Gastroesophageal sphincter (tissue), 4 donors: Measurements from ENCODE around the gene COX18. TPM values are rescaled to one million over a fixed set of nuclear protein-coding genes. Genes with fewer than 3 reads are reported as not detected.
A peak's percentile ranks its signal among the peaks of the same experiment; 100 is the strongest.

Source experiments
- ATAC-seq: fragments of 150-250 bp; one replicate; pipeline ENCODE4 v1.9.1; 2016; ENCODE audit warnings: mild to moderate bottlenecking, moderate library complexity
- H3K27ac ChIP-seq, 4 donors: fragments of 200-600 bp; sonication (generic) in 3 of 4; 1 replicate in 3 of 4; 2 replicates in 1 of 4; pipeline ENCODE4 v1.5.1; 2016 to 2019
- H3K27me3 ChIP-seq: fragments of 200-600 bp; sonication (generic); one replicate; pipeline ENCODE4 v1.5.1; 2019
- H3K36me3 ChIP-seq, 2 donors: fragments of 200-600 bp; sonication (generic); one replicate each; pipeline ENCODE4 v1.5.1; 2019; ENCODE audit warnings: control low read depth in 1 of 2
- H3K4me1 ChIP-seq, 3 donors: fragments of 200-600 bp; sonication (generic); 1 replicate in 2 of 3; 2 replicates in 1 of 3; pipeline ENCODE4 v1.5.1; 2016 to 2019; ENCODE audit warnings: control low read depth in 2 of 3
- H3K4me3 ChIP-seq, 2 donors: fragments of 200-600 bp; sonication (generic); one replicate each; pipeline ENCODE4 v1.5.1; 2019; ENCODE audit warnings: mild to moderate bottlenecking in 1 of 2, moderate library complexity in 1 of 2
- H3K9me3 ChIP-seq, 3 donors: fragments of 200-600 bp; sonication (generic); one replicate each; pipeline ENCODE4 v1.5.1; 2017 to 2019; ENCODE audit warnings: control low read depth in 2 of 3
- EP300 ChIP-seq: sonication (generic); formaldehyde crosslinking; IDR thresholded peaks from one replicate; pipeline ENCODE4 v1.6.1; 2017; ENCODE audit warnings: antibody characterized with exemption, mild to moderate bottlenecking
- POLR2A ChIP-seq, 2 donors: fragments of 450-650 bp; IDR thresholded peaks; one replicate each; pipeline ENCODE4 v1.6.1; 2017; ENCODE audit warnings: antibody characterized with exemption in 2 of 2, mild to moderate bottlenecking in 2 of 2, moderate library complexity in 1 of 2
- POLR2AphosphoS5 ChIP-seq: sonication (generic); formaldehyde crosslinking; IDR thresholded peaks from one replicate; pipeline ENCODE4 v1.6.1; 2017; ENCODE audit warnings: antibody characterized with exemption
- WGBS, 2 donors: methylation state at CpG; one replicate each; pipeline ENCODE4 v1.1.5; 2018; ENCODE audit warnings: low coverage in 1 of 2; 5-methylcytosine and 5-hydroxymethylcytosine counted together
- total RNA-seq, 4 donors: library from RNA; depleted of rRNA; stranded (reverse); fragments of >200 nt; gene quantifications; one replicate each; pipeline ENCODE4 v1.1.0, GENCODE V29; 2016
- TF ChIP-seq, protein P1 (sequence below), 4 experiments: fragments of 200-600 bp in 2 of 4; fragments of 450-650 bp in 2 of 4; sonication (generic) in 1 of 4; IDR thresholded peaks; one replicate each; pipeline ENCODE4 v1.5.1; 2017 to 2019; ENCODE audit warnings: antibody characterized with exemption in 4 of 4, mild to moderate bottlenecking in 2 of 4, moderate library complexity in 2 of 4

COX18 gene, protein sequence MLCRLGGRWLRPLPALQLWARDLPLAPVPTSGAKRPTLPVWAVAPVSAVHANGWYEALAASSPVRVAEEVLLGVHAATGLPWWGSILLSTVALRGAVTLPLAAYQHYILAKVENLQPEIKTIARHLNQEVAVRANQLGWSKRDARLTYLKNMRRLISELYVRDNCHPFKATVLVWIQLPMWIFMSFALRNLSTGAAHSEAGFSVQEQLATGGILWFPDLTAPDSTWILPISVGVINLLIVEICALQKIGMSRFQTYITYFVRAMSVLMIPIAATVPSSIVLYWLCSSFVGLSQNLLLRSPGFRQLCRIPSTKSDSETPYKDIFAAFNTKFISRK
- total RNA-seq, result 10 to 100 TPM; 11.6 to 24.5 (median 19.4) TPM

- H3K27me3 ChIP-seq, result no peaks in the 10 kb centered on the region
- H3K4me1 ChIP-seq, result peaks cover 0 to 41% (median 10%) of the 10 kb centered on the region in 3 donors
- H3K4me3 ChIP-seq, result peak within 1 kb of the TSS; percentile 58 to 75
- peak within 1 kb of the TSS; percentile 84 to 99 (median 93) for H3K27ac ChIP-seq
- WGBS, 2 donors, result 0% methylated on average over 3 to 12 of the region's 62 CpGs
- H3K9me3 ChIP-seq, result no peaks in the 10 kb centered on the region
- TF ChIP-seq EP300 (no peak), POLR2A (IDR thresholded peaks at IDR 0.05) (peak; percentile 88 to 89), POLR2AphosphoS5 (peak; percentile 89)
- TF ChIP-seq, protein P1, sequence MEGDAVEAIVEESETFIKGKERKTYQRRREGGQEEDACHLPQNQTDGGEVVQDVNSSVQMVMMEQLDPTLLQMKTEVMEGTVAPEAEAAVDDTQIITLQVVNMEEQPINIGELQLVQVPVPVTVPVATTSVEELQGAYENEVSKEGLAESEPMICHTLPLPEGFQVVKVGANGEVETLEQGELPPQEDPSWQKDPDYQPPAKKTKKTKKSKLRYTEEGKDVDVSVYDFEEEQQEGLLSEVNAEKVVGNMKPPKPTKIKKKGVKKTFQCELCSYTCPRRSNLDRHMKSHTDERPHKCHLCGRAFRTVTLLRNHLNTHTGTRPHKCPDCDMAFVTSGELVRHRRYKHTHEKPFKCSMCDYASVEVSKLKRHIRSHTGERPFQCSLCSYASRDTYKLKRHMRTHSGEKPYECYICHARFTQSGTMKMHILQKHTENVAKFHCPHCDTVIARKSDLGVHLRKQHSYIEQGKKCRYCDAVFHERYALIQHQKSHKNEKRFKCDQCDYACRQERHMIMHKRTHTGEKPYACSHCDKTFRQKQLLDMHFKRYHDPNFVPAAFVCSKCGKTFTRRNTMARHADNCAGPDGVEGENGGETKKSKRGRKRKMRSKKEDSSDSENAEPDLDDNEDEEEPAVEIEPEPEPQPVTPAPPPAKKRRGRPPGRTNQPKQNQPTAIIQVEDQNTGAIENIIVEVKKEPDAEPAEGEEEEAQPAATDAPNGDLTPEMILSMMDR (IDR thresholded peaks at IDR 0.05), result peak in 3 of 4 experiments; percentile 11 to 25 (median 12)
- peaks cover 0 to 7% of the 10 kb centered on the region in 2 donors for H3K36me3 ChIP-seq
- ATAC-seq, result peak; percentile 98
Measured at GRCh38 chr4:73069338-73070073, at the start of gene COX18. TSS of gene COX18 (minus strand) at chr4:73069716. CDS start at chr4:73069649, 67 bp downstream.

DNA sequence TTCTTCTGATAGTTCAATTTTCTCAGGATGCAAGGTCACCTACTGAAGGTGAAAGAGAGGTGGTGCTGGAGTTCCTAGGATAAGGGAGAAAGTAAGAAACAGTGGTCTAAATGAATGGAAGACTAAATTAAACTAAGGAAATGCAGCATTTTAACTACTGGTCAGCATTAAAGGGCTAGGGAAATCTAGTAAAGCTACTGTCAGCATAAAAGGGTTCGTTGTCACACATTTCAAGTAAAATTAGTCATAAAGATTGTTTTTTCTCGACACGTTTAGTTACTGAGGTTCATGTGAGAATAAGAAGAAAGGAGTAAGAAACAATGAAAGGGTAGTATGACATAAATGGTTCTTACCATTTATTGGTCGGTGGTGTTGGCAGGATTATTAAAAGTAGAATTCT, 40.0 kb upstream of the COX18 start:
- Histone ChIP-seq H3K4me1 (no peaks in the 10 kb centered on the region), H3K36me3 (peaks cover 0 to 88% of the 10 kb centered on the region in 2 donors), H3K9me3 (no peaks in the 10 kb centered on the region), H3K27ac (no peak overlapping the region), H3K27me3 (no peaks in the 10 kb centered on the region), H3K4me3 (no peak overlapping the region)
- WGBS, 2 donors, result 91 to 100% methylated on average over 4 of the region's 4 CpGs
- ATAC-seq, result no peak
- TF ChIP-seq POLR2AphosphoS5 (no peak), POLR2A (IDR thresholded peaks at IDR 0.05) (no peak), EP300 (no peak)
- TF ChIP-seq, protein P1 (IDR thresholded peaks at IDR 0.05), result no peak

DNA sequence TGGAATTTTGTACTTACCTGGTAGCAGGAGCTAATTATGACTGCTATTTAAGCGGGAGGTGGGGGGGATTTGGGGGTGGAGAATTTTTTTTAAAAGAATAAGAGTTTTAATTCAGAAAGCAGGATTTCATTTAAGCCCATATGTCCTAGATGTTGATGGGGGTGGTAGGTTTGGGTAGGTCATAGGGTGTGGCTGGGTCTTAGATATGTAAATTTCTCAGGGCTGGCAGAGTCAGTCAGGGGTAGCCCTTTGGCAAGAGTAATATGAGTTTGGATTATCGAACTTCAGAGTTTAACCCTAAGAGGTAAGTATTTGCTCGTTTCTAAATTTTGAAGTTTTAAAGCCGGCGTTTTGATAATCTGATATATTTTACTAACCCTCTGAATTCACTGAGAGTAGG, 35.2 kb upstream of the COX18 start:
- Histone ChIP-seq H3K4me1 (no peaks in the 10 kb centered on the region), H3K9me3 (no peaks in the 10 kb centered on the region), H3K36me3 (peaks cover 0 to 97% of the 10 kb centered on the region in 2 donors), H3K27me3 (no peaks in the 10 kb centered on the region), H3K27ac (no peak overlapping the region), H3K4me3 (no peak overlapping the region)
- TF ChIP-seq POLR2A (IDR thresholded peaks at IDR 0.05), result no peak
- TF ChIP-seq, protein P1 (IDR thresholded peaks at IDR 0.05), result no peak
- TF ChIP-seq EP300, result no peak
- no peak for TF ChIP-seq POLR2AphosphoS5
- WGBS, 2 donors, result 90 to 93% methylated on average over 2 to 5 of the region's 5 CpGs
- ATAC-seq, result no peak

DNA sequence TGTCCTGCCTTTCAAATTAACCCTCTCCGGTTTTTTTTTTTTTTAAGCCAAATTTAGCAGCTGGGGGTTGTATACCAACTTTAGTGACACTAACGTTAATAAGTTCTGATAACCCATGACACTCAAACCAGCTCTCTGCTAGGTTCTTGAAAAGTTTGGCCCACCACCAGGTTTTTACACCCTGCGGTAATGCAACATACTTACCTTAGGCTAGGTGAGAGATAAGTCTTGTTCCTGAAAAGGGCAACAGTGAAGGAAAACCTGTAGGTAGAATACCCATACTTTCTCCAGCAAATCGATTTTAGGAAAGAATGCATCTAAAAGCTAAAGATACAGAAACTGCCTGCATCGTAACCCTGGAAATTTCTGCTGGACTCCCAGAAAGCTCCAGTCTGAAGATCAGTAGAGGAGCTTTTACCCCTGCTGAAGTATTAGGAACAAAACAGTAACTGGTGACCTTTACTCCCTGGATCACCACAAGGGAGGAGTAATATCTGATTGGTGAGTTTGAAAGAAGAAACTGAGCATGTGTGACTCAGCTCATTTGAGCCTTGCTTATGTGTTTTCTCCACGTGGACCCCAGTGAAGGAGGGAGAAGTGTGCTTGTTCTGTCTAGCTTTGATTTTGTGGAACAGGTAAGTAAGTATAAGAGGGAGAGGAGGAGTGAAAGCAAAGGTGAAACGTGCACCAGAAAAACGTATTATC, 34.4 kb upstream of the COX18 start:
- H3K9me3 ChIP-seq, result no peaks in the 10 kb centered on the region
- TF ChIP-seq EP300 (no peak), POLR2AphosphoS5 (no peak), POLR2A (IDR thresholded peaks at IDR 0.05) (no peak)
- TF ChIP-seq, protein P1 (IDR thresholded peaks at IDR 0.05), result no peak
- WGBS, 2 donors, result 66 to 70% methylated on average over 6 to 8 of the region's 8 CpGs
- no peak overlapping the region for H3K27ac ChIP-seq
- no peaks in the 10 kb centered on the region for H3K4me1 ChIP-seq
- ATAC-seq, result no peak
- H3K4me3 ChIP-seq, result no peak overlapping the region
- H3K36me3 ChIP-seq, result peaks cover 0 to 97% of the 10 kb centered on the region in 2 donors
- no peaks in the 10 kb centered on the region for H3K27me3 ChIP-seq
